Calu3 (cell line): ENCODE results near the gene ATP9A. TPM values are rescaled to one million over a fixed set of nuclear protein-coding genes. Genes with fewer than 3 reads are reported as not detected.

Experiments used
- BruUV-seq: library from RNA; stranded (reverse); fragments of 400-500 nt; replicated peaks from 2 replicates; lab custom pipeline; 2021; lab: Mats Ljungman, UMichigan
- CTCF ChIA-PET: fragments of 300-600 bp; sonication (Branson Sonifier 250); formaldehyde crosslinking; loops from one replicate; lab custom pipeline; 2022; ENCODE audit warnings: antibody characterized with exemption; lab: Charles Lee
- DNase-seq: peaks from one replicate; pipeline ENCODE4 v3.0.0; 2022
- H3K27ac Mint-ChIP-seq: one replicate; pipeline ENCODE4 v1.8.0; 2022; ENCODE audit warnings: mixed read lengths; ENCODE audit not compliant: unreplicated experiment
- H3K27me3 Mint-ChIP-seq: one replicate; pipeline ENCODE4 v1.8.0; 2022; ENCODE audit warnings: mixed read lengths; ENCODE audit not compliant: unreplicated experiment
- H3K36me3 Mint-ChIP-seq: one replicate; pipeline ENCODE4 v1.8.0; 2022; ENCODE audit warnings: mild to moderate bottlenecking, moderate library complexity, mixed read lengths; ENCODE audit not compliant: insufficient read depth, unreplicated experiment
- H3K4me1 Mint-ChIP-seq: one replicate; pipeline ENCODE4 v1.8.0; 2022; ENCODE audit warnings: mild to moderate bottlenecking, low read depth, mixed read lengths; ENCODE audit not compliant: unreplicated experiment
- H3K4me3 Mint-ChIP-seq: one replicate; pipeline ENCODE4 v1.8.0; 2022; ENCODE audit warnings: mild to moderate bottlenecking, low read depth, moderate library complexity, mixed read lengths; ENCODE audit not compliant: unreplicated experiment
- H3K9me3 Mint-ChIP-seq: one replicate; pipeline ENCODE4 v1.8.0; 2022; ENCODE audit warnings: low read depth, mixed read lengths; ENCODE audit not compliant: unreplicated experiment
- CTCF ChIP-seq: fragments of 200-600 bp; IDR thresholded peaks from one replicate; pipeline ENCODE4 v1.8.0; 2022; ENCODE audit warnings: antibody characterized with exemption; ENCODE audit not compliant: unreplicated experiment
- intact Hi-C: fragments of 100-400 bp; cut with micrococcal nuclease; formaldehyde crosslinking; loops from one replicate; pipeline ENCODE4 v1.10.0; 2022; ENCODE audit not compliant: unreplicated experiment
- total RNA-seq: library from RNA; stranded (reverse); gene quantifications from 2 replicates; pipeline ENCODE4 v1.2.3, GENCODE V29; 2022

Gene ATP9A
- total RNA-seq, 1 experiment from 2014 or later = 98.5 TPM

- no TSS peak for BruUV-seq
- DNase-seq = no peak
- Mint-ChIP-seq H3K4me3 (no peak overlapping the region), H3K27ac (peak overlapping the region; percentile 67), H3K9me3 (no peaks in the 10 kb centered on the region), H3K4me1 (peaks cover 56% of the 10 kb centered on the region), H3K27me3 (no peaks in the 10 kb centered on the region), H3K36me3 (peaks cover 4% of the 10 kb centered on the region)
- CTCF ChIA-PET = no interaction called here
- no peak for TF ChIP-seq CTCF
- intact Hi-C loops = no loop called here
Observed at GRCh38 chr20:51705400-51705799, 62.8 kb downstream of the ATP9A start.

- intact Hi-C loops = loop anchor here (1.0 to 5.0 kb wide), 3 partner anchors 41 to 66 kb away; no protein-coding TSS in a partner anchor
- Mint-ChIP-seq H3K4me1 (peaks cover 65% of the 10 kb centered on the region), H3K27ac (peak overlapping the region; percentile 67), H3K9me3 (no peaks in the 10 kb centered on the region), H3K4me3 (peak overlapping the region; percentile 37), H3K27me3 (no peaks in the 10 kb centered on the region), H3K36me3 (no peaks in the 10 kb centered on the region)
- DNase-seq = no peak
- no peak for TF ChIP-seq CTCF
- BruUV-seq = no TSS peak
- CTCF ChIA-PET = interaction anchor here (1.1 kb wide), 1 partner anchor 35 kb away, joined by 3 read pairs; no protein-coding TSS in a partner anchor
Observed at GRCh38 chr20:51703400-51704287, 64.5 kb downstream of the ATP9A start.

GRCh38 chr20:51702556-51702955 lies 65.6 kb downstream of the ATP9A start:
- no peak for DNase-seq
- H3K4me3 Mint-ChIP-seq = no peak overlapping the region
- H3K4me1 Mint-ChIP-seq = peaks cover 75% of the 10 kb centered on the region
- BruUV-seq = no TSS peak
- no peaks in the 10 kb centered on the region for H3K27me3 Mint-ChIP-seq
- CTCF ChIA-PET = interaction anchor here (1.1 kb wide), 1 partner anchor 36 kb away, joined by 3 read pairs; no protein-coding TSS in a partner anchor
- H3K27ac Mint-ChIP-seq = peak overlapping the region; percentile 67
- intact Hi-C loops = loop anchor here (2.0 to 5.0 kb wide), 2 partner anchors 64 to 65 kb away; no protein-coding TSS in a partner anchor
- TF ChIP-seq CTCF = no peak
- no peaks in the 10 kb centered on the region for H3K9me3 Mint-ChIP-seq
- H3K36me3 Mint-ChIP-seq = no peaks in the 10 kb centered on the region

- H3K4me3 Mint-ChIP-seq = no peak overlapping the region
- H3K9me3 Mint-ChIP-seq = no peaks in the 10 kb centered on the region
- TSS peak; percentile 42 for BruUV-seq
- H3K4me1 Mint-ChIP-seq = peaks cover 89% of the 10 kb centered on the region
- peak overlapping the region; percentile 12 for H3K27ac Mint-ChIP-seq
- DNase-seq = peak; percentile 61
- CTCF ChIA-PET = interaction anchor here (0.6 to 2.0 kb wide), 22 partner anchors 16 to 713 kb away, joined by 3 to 19 read pairs (median 5); partner anchors contain the start of gene ATP9A
- TF ChIP-seq CTCF = peak; percentile 76
- peaks cover 8% of the 10 kb centered on the region for H3K36me3 Mint-ChIP-seq
- H3K27me3 Mint-ChIP-seq = no peaks in the 10 kb centered on the region
- intact Hi-C loops = loop anchor here (1.0 to 5.0 kb wide), 3 partner anchors 49 to 382 kb away; no protein-coding TSS in a partner anchor
Observed at GRCh38 chr20:51700809-51701285, 67.3 kb downstream of the ATP9A start.
